ENCODE results near the gene HSPA4. TPM values are rescaled to one million over a fixed set of nuclear protein-coding genes. Genes with fewer than 3 reads are reported as not detected.
"Not testable (repeated sequence)": the region's sequence is repeated elsewhere in the genome, so short reads cannot be mapped to it uniquely, and the experiment has no call there.

Gene HSPA4
- total and polyA plus RNA-seq, 2 experiments from 2014 or later = 340 to 343 TPM

DNA sequence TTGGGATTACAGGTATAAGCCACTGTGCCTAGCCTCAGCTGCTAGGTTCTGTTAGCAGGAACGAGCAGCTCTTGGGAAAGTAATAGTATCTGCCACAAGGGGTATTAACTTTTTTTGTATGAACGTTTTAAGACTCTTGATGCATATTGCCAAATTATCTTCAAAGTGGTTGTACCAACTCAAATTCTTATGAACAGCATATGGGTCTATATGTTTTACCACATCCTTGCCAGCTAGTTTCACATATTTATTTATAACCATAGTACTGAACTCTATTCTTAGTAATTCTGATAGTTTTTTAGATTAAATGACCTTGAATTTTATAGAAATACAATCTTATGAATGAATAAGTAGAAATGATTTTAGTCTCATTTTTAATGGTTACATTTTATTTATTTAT, 80.9 kb downstream of the HSPA4 start (continued):
- TF ChIP-seq, protein P1, sequence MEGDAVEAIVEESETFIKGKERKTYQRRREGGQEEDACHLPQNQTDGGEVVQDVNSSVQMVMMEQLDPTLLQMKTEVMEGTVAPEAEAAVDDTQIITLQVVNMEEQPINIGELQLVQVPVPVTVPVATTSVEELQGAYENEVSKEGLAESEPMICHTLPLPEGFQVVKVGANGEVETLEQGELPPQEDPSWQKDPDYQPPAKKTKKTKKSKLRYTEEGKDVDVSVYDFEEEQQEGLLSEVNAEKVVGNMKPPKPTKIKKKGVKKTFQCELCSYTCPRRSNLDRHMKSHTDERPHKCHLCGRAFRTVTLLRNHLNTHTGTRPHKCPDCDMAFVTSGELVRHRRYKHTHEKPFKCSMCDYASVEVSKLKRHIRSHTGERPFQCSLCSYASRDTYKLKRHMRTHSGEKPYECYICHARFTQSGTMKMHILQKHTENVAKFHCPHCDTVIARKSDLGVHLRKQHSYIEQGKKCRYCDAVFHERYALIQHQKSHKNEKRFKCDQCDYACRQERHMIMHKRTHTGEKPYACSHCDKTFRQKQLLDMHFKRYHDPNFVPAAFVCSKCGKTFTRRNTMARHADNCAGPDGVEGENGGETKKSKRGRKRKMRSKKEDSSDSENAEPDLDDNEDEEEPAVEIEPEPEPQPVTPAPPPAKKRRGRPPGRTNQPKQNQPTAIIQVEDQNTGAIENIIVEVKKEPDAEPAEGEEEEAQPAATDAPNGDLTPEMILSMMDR (conservative IDR thresholded peaks at IDR 0.05; ENCODE audit: low read depth in 2 of 2) = no peak
- no peak for TF ChIP-seq ZNF114 (CRISPR knock-in tag; IDR thresholded peaks at IDR 0.05)
- TF ChIP-seq, protein P2, sequence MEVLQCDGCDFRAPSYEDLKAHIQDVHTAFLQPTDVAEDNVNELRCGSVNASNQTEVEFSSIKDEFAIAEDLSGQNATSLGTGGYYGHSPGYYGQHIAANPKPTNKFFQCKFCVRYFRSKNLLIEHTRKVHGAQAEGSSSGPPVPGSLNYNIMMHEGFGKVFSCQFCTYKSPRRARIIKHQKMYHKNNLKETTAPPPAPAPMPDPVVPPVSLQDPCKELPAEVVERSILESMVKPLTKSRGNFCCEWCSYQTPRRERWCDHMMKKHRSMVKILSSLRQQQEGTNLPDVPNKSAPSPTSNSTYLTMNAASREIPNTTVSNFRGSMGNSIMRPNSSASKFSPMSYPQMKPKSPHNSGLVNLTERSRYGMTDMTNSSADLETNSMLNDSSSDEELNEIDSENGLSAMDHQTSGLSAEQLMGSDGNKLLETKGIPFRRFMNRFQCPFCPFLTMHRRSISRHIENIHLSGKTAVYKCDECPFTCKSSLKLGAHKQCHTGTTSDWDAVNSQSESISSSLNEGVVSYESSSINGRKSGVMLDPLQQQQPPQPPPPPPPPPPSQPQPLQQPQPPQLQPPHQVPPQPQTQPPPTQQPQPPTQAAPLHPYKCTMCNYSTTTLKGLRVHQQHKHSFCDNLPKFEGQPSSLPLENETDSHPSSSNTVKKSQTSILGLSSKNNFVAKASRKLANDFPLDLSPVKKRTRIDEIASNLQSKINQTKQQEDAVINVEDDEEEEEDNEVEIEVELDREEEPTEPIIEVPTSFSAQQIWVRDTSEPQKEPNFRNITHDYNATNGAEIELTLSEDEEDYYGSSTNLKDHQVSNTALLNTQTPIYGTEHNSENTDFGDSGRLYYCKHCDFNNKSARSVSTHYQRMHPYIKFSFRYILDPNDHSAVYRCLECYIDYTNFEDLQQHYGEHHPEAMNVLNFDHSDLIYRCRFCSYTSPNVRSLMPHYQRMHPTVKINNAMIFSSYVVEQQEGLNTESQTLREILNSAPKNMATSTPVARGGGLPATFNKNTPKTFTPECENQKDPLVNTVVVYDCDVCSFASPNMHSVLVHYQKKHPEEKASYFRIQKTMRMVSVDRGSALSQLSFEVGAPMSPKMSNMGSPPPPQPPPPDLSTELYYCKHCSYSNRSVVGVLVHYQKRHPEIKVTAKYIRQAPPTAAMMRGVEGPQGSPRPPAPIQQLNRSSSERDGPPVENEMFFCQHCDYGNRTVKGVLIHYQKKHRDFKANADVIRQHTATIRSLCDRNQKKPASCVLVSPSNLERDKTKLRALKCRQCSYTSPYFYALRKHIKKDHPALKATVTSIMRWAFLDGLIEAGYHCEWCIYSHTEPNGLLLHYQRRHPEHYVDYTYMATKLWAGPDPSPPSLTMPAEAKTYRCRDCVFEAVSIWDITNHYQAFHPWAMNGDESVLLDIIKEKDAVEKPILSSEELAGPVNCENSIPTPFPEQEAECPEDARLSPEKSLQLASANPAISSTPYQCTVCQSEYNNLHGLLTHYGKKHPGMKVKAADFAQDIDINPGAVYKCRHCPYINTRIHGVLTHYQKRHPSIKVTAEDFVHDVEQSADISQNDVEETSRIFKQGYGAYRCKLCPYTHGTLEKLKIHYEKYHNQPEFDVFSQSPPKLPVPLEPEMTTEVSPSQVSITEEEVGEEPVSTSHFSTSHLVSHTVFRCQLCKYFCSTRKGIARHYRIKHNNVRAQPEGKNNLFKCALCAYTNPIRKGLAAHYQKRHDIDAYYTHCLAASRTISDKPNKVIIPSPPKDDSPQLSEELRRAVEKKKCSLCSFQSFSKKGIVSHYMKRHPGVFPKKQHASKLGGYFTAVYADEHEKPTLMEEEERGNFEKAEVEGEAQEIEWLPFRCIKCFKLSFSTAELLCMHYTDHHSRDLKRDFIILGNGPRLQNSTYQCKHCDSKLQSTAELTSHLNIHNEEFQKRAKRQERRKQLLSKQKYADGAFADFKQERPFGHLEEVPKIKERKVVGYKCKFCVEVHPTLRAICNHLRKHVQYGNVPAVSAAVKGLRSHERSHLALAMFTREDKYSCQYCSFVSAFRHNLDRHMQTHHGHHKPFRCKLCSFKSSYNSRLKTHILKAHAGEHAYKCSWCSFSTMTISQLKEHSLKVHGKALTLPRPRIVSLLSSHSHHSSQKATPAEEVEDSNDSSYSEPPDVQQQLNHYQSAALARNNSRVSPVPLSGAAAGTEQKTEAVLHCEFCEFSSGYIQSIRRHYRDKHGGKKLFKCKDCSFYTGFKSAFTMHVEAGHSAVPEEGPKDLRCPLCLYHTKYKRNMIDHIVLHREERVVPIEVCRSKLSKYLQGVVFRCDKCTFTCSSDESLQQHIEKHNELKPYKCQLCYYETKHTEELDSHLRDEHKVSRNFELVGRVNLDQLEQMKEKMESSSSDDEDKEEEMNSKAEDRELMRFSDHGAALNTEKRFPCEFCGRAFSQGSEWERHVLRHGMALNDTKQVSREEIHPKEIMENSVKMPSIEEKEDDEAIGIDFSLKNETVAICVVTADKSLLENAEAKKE (CRISPR knock-in tag; IDR thresholded peaks at IDR 0.05) = no peak

DNA sequence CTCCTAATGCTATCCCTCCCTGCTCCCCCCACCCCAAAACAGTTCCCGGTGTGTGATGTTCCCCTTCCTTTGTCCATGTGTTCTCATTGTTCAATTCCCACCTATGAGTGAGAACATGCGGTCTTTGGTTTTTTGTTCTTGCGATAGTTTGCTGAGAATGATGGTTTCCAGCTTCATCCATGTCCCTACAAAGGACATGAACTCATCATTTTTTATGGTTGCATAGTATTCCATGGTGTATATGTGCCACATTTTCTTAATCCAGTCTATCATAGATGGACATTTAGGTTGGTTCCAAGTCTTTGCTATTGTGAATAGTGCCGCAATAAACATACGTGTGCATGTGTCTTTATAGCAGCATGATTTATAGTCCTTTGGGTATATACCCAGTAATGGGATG, 81.4 kb downstream of the HSPA4 start:
- not testable (repeated sequence) for H3K4me1 ChIP-seq (ENCODE audit: insufficient read depth); H3K36me3 ChIP-seq (ENCODE audit: insufficient read depth); H3K9me3 Mint-ChIP-seq; ATAC-seq; H3K4me3 Mint-ChIP-seq; H3F3A ChIP-seq (replicated peaks; ENCODE audit: low read depth); H3K27ac Mint-ChIP-seq; H3K27ac ChIP-seq (ENCODE audit: low read depth); H3K9me2 ChIP-seq (ENCODE audit: insufficient read depth); H3K4me1 Mint-ChIP-seq; DNase-seq (ENCODE audit: low spot score); H3K79me2 ChIP-seq (replicated peaks; ENCODE audit: insufficient read depth); H4K20me1 ChIP-seq (replicated peaks; ENCODE audit: insufficient read depth); H3K4me2 ChIP-seq; H3K27me3 ChIP-seq (ENCODE audit: insufficient read depth); H3K4me3 ChIP-seq; H3K27me3 Mint-ChIP-seq (ENCODE audit: insufficient read depth, low read depth, poor library complexity); H3K36me3 Mint-ChIP-seq (ENCODE audit: low read depth); H2AFZ ChIP-seq

DNA sequence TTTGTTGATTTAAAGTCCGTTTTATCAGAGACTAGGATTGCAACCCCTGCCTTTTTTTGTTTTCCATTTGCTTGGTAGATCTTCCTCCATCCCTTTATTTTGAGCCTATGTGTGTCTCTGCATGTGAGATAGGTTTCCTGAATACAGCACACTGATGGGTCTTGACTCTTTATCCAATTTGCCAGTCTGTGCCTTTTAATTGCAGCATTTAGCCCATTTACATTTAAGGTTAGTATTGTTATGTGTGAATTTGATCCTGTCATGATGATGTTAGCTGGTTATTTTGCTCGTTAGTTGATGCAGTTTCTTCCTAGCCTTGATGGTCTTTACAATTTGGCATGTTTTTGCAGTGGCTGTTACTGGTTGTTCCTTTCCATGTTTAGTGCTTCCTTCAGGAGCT, 85.1 kb downstream of the HSPA4 start:
- ATAC-seq; H3K4me3 ChIP-seq; H3K4me1 Mint-ChIP-seq; H3K9me2 ChIP-seq (ENCODE audit: insufficient read depth); H3K4me2 ChIP-seq; H3K79me2 ChIP-seq (replicated peaks; ENCODE audit: insufficient read depth); DNase-seq (ENCODE audit: low spot score); H3K36me3 Mint-ChIP-seq (ENCODE audit: low read depth); H3K27me3 ChIP-seq (ENCODE audit: insufficient read depth); H2AFZ ChIP-seq; H4K20me1 ChIP-seq (replicated peaks; ENCODE audit: insufficient read depth); H3F3A ChIP-seq (replicated peaks; ENCODE audit: low read depth); H3K4me1 ChIP-seq (ENCODE audit: insufficient read depth); H3K27ac Mint-ChIP-seq; H3K4me3 Mint-ChIP-seq; H3K36me3 ChIP-seq (ENCODE audit: insufficient read depth); H3K9me3 Mint-ChIP-seq; H3K27me3 Mint-ChIP-seq (ENCODE audit: insufficient read depth, low read depth, poor library complexity); H3K27ac ChIP-seq (ENCODE audit: low read depth): not testable (repeated sequence)
